D721Med (cell line): ENCODE results near the gene LMBR1.
"Not testable (repeated sequence)": the region's sequence is repeated elsewhere in the genome, so short reads cannot be mapped to it uniquely, and the experiment has no call there.

Source experiments
- DNase-seq: peaks from one replicate; pipeline ENCODE4 v3.0.0; 2011; ENCODE audit warnings: low spot score; ENCODE audit not compliant: insufficient read length
- FAIRE-seq: peaks from 2 replicates; lab custom pipeline; 2011; peaks lifted over from hg19 to GRCh38; lab: Jason Lieb, UNC
- CTCF ChIP-seq: IDR thresholded peaks from 2 replicates; pipeline ENCODE4 v1.5.1; 2012; ENCODE audit warnings: mild to moderate bottlenecking, control low read depth; ENCODE audit not compliant: insufficient read depth; ENCODE audit errors: missing control alignments

LMBR1 gene

GRCh38 chr7:156703773-156704482 lies 189.1 kb downstream of the LMBR1 start:
- FAIRE-seq (no peak), DNase-seq (no peak)

DNA sequence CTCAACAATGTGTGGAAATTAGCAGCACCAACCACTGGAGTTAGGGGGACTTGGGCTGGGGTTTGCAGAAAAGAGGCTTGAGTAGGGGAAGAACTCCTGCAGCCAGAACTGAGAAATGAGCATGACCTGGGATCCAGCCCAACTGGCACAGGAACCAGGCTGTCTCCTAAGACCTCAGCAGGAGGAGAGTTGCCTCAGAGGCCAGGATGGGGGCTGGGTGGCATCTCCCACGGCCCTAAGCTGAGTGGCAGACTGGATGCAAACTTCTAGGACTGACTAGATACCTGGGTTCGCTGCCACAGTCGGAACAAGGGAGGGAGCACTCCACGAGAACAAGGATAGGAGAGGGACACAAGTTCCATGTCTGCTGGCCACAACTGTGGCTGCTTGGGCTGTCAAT lies 189.8 kb downstream of the LMBR1 start:
- FAIRE-seq (no peak), DNase-seq (no peak)
- no peak for TF ChIP-seq CTCF

More at GRCh38 chr7:156703773-156704482, 189.1 kb downstream of the LMBR1 start:
- no peak for TF ChIP-seq CTCF

DNA sequence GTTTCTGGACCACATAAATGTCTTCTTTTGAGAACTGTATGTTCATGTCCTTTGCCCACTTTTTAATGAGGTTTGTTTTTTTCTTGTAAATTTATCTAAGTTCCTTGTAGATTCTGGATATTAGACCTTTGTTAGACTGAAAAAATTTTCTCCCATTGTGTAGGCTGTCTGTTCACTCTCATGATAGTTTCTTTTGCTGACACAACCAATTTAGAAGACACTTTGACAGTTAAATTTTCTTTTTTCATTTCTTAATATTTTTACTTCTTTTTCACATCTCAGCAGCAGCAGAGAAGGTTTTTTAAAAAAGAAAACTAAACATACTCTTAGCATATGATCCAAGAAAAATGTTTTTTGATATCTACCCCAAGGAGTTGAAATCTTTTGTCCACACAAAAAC lies 190.6 kb downstream of the LMBR1 start:
- TF ChIP-seq CTCF = no peak
- no peak for FAIRE-seq
- no peak for DNase-seq

GRCh38 chr7:156701787-156702186 lies 191.2 kb downstream of the LMBR1 start:
- not testable (repeated sequence) for FAIRE-seq, DNase-seq

DNA sequence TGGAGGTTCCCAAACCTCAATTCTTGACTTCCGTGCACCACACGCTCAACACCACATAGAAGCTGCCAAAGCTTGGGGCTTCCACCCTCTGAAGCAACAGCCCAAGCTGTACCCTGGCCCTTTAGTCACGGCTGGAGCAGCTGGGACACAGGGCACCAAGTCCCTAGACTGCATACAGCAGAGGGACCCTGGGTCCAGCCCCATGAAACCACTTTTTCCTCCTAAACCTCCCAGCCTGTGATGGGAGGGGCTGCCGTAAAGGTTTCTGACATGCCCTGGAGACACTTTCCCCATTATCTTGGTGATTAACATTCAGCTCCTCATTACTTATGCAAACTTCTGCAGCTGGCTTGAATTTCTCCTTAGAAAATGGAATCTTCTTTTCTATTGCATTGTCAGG lies 194.5 kb downstream of the LMBR1 start:
- FAIRE-seq, DNase-seq: not testable (repeated sequence)

GRCh38 chr7:156697283-156697682 lies 195.7 kb downstream of the LMBR1 start:
- FAIRE-seq, DNase-seq: not testable (repeated sequence)

GRCh38 chr7:156693627-156694026 lies 199.4 kb downstream of the LMBR1 start:
- DNase-seq (no peak), FAIRE-seq (no peak)
- no peak for TF ChIP-seq CTCF

DNA sequence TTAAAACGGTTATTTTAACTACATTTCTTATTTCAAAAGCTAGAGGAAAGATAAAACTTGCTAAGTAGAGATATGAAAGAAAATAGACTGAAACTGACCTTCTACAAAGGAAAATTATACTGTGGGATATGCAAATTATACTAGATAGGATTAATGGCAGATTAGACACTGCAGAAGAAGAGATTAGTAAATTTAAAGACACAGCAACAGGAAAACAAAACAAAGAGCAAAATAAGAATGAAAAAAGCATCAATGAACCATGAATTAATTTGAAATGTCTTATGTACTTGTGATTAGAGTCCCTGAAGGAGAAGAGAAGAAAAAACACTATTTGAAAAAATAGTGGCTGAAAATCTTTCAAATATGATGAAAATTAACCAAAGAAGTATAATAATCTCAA lies 200.1 kb downstream of the LMBR1 start:
- TF ChIP-seq CTCF = no peak
- FAIRE-seq (no peak), DNase-seq (no peak)

GRCh38 chr7:156691764-156692163 lies 201.2 kb downstream of the LMBR1 start:
- FAIRE-seq (no peak), DNase-seq (no peak)
- TF ChIP-seq CTCF = no peak
